CD4-positive, alpha-beta T cell (primary cell): Measurements from ENCODE around the gene TM2D1. TPM values are rescaled to one million over a fixed set of nuclear protein-coding genes. Genes with fewer than 3 reads are reported as not detected.
A peak's percentile ranks its signal among the peaks of the same experiment; 100 is the strongest.
"Not testable (repeated sequence)": the region's sequence is repeated elsewhere in the genome, so short reads cannot be mapped to it uniquely, and the experiment has no call there.

Experiments
- ATAC-seq: fragments of 200-7000 bp; cut with Tn5 transposase; one replicate; pipeline ENCODE4 v1.10.0; 2022; ENCODE audit warnings: mild to moderate bottlenecking; ENCODE audit not compliant: poor library complexity
- CTCF ChIA-PET: fragments of 350-600 bp; sonication (Branson Sonifier 250); formaldehyde crosslinking; loops from one replicate; lab custom pipeline; 2021; ENCODE audit warnings: antibody characterized with exemption, inconsistent platforms; lab: Charles Lee
- POLR2A ChIA-PET: fragments of 350-600 bp; sonication (Branson Sonifier 250); formaldehyde crosslinking; loops from one replicate; lab custom pipeline; 2021; ENCODE audit warnings: antibody characterized with exemption, inconsistent platforms; lab: Charles Lee
- DNase-seq, 14 experiments: peaks; one replicate each; pipeline ENCODE4 v3.0.0-alpha.2; 2013 to 2020; ENCODE audit warnings: mixed read lengths in 2 of 14
- H3K27ac ChIP-seq, 2 donors: one replicate each; pipeline versions ENCODE4 v1.5.1 to v1.7.0; 2013; ENCODE audit warnings: low read length in 2 of 2, low read depth in 1 of 2, mild to moderate bottlenecking in 1 of 2
- H3K27me3 ChIP-seq, 2 experiments: 1 replicate in 1 of 2; 2 replicates in 1 of 2; pipeline versions ENCODE4 v1.6.1 to v1.7.0; 2013; ENCODE audit warnings: low read length in 2 of 2, control low read depth in 1 of 2, mild to moderate bottlenecking in 1 of 2, moderate library complexity in 1 of 2; ENCODE audit not compliant: insufficient read depth in 2 of 2, control insufficient read depth in 1 of 2
- H3K36me3 ChIP-seq: one replicate; pipeline ENCODE4 v1.6.1; 2013; ENCODE audit warnings: low read length, control low read depth; ENCODE audit not compliant: insufficient read depth
- H3K4me1 ChIP-seq: one replicate; pipeline ENCODE4 v1.6.1; 2013; ENCODE audit warnings: low read length, control low read depth; ENCODE audit not compliant: insufficient read depth
- H3K4me3 ChIP-seq: one replicate; pipeline ENCODE4 v1.5.1; 2013; ENCODE audit warnings: mild to moderate bottlenecking, low read length, moderate library complexity
- H3K9me3 ChIP-seq, 2 experiments: 1 replicate in 1 of 2; 2 replicates in 1 of 2; pipeline versions ENCODE4 v1.6.1 to v1.7.0; 2013; ENCODE audit warnings: low read length in 2 of 2, mild to moderate bottlenecking in 2 of 2, control low read depth in 1 of 2, moderate library complexity in 1 of 2; ENCODE audit not compliant: control insufficient read depth in 1 of 2, insufficient read depth in 1 of 2
- H3K27ac Mint-ChIP-seq: one replicate; pipeline ENCODE4 v1.8.0; 2020; ENCODE audit warnings: mixed read lengths
- H3K27me3 Mint-ChIP-seq: one replicate; pipeline ENCODE4 v1.8.0; 2021; ENCODE audit warnings: mixed read lengths
- H3K36me3 Mint-ChIP-seq: one replicate; pipeline ENCODE4 v1.8.0; 2021; ENCODE audit warnings: low read depth, mixed read lengths
- H3K4me1 Mint-ChIP-seq: one replicate; pipeline ENCODE4 v1.8.0; 2021; ENCODE audit warnings: low read depth, mixed read lengths
- H3K4me3 Mint-ChIP-seq: one replicate; pipeline ENCODE4 v1.8.0; 2020; ENCODE audit warnings: mild to moderate bottlenecking, mixed read lengths
- H3K9me3 Mint-ChIP-seq: one replicate; pipeline ENCODE4 v1.8.0; 2020; ENCODE audit warnings: mixed read lengths
- intact Hi-C, 2 experiments: fragments of 100-400 bp; cut with DNase I in 1 of 2; cut with micrococcal nuclease in 1 of 2; formaldehyde crosslinking; loops; one replicate each; pipeline versions ENCODE4 v1.15.1 to v1.9.0; 2023 to 2025; cut with DNase I, micrococcal nuclease
- total RNA-seq, 174 experiments: library from RNA in 2 of 174; stranded (reverse) in 2 of 174; gene quantifications; one replicate each; pipeline ENCODE4 v1.2.3 and lab custom pipeline; 2021 to 2026
- TF ChIP-seq, protein P1 (sequence below): fragments of 200-600 bp; IDR thresholded peaks from one replicate; pipeline ENCODE4 v1.8.0; 2022; ENCODE audit warnings: antibody characterized with exemption, mild to moderate bottlenecking

The TM2D1 gene
- total RNA-seq, 2 experiments from 2014 or later, result 12.0 to 13.7 TPM

DNA sequence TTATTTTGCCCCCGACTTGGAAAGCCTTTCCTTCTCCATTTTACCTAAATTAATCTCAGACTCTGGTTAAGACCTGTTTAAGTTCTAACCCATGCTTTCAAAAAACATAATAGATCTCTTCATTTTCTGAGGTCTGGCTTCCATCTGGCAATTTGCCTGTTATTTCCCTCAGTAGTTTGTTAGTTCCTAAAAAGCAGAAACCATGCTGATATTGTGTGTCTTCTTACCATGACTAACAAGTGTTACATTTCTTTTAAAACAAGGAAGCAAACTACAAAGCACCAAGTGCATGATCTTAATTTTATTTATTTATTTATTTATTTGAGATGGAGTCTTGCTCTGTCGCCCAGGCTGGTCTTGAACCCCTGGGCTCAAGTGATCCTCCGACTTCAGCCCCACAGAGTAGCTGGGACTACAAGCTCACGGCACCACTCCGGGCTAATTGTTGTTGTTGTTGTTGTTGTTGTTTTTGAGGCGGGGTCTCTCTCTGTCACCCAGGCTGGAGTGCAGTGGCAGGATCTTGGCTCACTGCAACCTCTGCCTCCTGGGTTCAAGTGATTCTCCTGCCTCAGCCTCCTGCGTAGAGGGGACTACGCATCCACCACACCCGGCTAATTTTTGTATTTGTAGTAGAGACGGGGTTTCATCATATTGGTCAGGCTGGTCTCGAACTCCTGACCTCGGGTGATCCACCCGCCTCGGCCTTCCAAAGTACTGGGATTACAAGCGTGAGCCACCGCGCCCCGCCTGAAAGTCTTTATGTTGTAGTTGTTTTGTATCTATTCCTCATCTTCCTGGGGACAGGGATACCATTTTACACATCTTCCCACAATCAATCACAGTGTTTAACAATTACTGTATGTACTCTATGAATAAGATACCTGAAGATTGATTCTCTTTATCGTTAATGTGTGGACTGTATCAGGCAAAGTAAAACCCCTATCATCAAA, 16.1 kb upstream of the TM2D1 start:
- Mint-ChIP-seq H3K36me3 (peaks cover 7% of the 10 kb centered on the region), H3K4me3 (peak overlapping the region; percentile 97), H3K9me3 (no peaks in the 10 kb centered on the region), H3K4me1 (peaks cover 30% of the 10 kb centered on the region), H3K27ac (peak overlapping the region; percentile 94), H3K27me3 (no peaks in the 10 kb centered on the region)
- POLR2A ChIA-PET, result interaction anchor here (1.1 kb wide), 1 partner anchor 13 kb away, joined by 3 read pairs; no protein-coding TSS in a partner anchor
- no peak for ATAC-seq
- TF ChIP-seq, protein P1, sequence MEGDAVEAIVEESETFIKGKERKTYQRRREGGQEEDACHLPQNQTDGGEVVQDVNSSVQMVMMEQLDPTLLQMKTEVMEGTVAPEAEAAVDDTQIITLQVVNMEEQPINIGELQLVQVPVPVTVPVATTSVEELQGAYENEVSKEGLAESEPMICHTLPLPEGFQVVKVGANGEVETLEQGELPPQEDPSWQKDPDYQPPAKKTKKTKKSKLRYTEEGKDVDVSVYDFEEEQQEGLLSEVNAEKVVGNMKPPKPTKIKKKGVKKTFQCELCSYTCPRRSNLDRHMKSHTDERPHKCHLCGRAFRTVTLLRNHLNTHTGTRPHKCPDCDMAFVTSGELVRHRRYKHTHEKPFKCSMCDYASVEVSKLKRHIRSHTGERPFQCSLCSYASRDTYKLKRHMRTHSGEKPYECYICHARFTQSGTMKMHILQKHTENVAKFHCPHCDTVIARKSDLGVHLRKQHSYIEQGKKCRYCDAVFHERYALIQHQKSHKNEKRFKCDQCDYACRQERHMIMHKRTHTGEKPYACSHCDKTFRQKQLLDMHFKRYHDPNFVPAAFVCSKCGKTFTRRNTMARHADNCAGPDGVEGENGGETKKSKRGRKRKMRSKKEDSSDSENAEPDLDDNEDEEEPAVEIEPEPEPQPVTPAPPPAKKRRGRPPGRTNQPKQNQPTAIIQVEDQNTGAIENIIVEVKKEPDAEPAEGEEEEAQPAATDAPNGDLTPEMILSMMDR, result no peak
- CTCF ChIA-PET, result no interaction called here
- Histone ChIP-seq H3K36me3 (no peaks in the 10 kb centered on the region), H3K4me3 (peak overlapping the region; percentile 78), H3K9me3 (no peaks in the 10 kb centered on the region), H3K27me3 (no peaks in the 10 kb centered on the region), H3K4me1 (peaks cover 25% of the 10 kb centered on the region), H3K27ac (no peak overlapping the region)
- no peak for DNase-seq
- intact Hi-C loops, result loop anchor here (1.0 to 5.0 kb wide), 4 partner anchors 14 to 696 kb away; partner anchors contain the start of genes TM2D1 (in 1 of the 2) and USP1 (in 1 of the 2)

DNA sequence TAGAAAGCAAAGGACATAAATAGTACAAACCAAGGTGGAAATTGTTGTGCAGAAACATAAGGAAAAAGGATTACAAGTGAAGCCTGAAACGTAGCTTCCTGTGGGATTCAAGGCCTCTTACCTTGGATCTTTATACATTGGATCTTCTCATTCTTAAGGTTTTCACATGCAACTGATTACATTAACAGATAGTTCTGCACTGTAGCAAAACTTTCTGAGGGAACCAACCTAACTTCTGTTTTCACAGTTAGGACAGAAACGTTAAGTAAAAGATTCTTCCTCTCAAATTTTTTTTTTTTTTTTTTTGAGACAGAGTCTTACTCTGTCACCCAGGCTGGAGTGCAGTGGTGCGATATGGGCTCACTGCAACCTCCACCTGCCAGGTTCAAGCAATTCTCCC, 7.8 kb upstream of the TM2D1 start:
- no peak overlapping the region for H3K4me3 Mint-ChIP-seq
- H3K4me1 Mint-ChIP-seq, result peaks cover 5% of the 10 kb centered on the region
- no peak for DNase-seq
- ChIA-PET POLR2A (no interaction called here), CTCF (no interaction called here)
- no peaks in the 10 kb centered on the region for H3K27me3 Mint-ChIP-seq
- H3K27ac Mint-ChIP-seq, result no peak overlapping the region
- TF ChIP-seq, protein P1, result no peak
- intact Hi-C loops, result loop anchor here in 1 of 2 experiments (10.0 kb wide), 1 partner anchor 678 kb away; no protein-coding TSS in a partner anchor
- no peak overlapping the region for H3K4me3 ChIP-seq
- H3K27me3 ChIP-seq, result no peaks in the 10 kb centered on the region
- H3K9me3 ChIP-seq, result no peaks in the 10 kb centered on the region
- H3K9me3 Mint-ChIP-seq, result no peaks in the 10 kb centered on the region
- peaks cover 7% of the 10 kb centered on the region for H3K4me1 ChIP-seq
- no peaks in the 10 kb centered on the region for H3K36me3 ChIP-seq
- no peak for ATAC-seq
- H3K36me3 Mint-ChIP-seq, result no peaks in the 10 kb centered on the region
- no peak overlapping the region for H3K27ac ChIP-seq

DNA sequence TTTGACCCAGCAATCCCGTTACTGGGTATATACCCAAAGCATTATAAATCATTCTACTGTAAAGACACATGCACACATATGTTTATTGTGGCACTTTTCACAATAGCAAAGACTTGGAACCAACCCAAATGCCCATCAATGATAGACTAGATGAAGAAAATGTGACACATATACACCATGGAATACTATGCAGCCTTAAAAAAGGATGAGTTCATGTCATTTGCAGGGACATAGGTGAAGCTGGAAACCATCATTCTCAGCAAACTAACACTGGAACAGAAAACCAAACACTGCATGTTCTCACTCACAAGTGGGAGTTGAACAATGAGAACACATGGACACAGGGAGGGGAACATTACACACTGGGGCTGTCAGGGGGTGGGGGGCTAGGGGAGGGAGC, 5.7 kb upstream of the TM2D1 start:
- H3K4me3 ChIP-seq, H3K4me1 ChIP-seq, H3K9me3 Mint-ChIP-seq, H3K4me3 Mint-ChIP-seq, H3K9me3 ChIP-seq, H3K27ac Mint-ChIP-seq, H3K36me3 ChIP-seq, H3K4me1 Mint-ChIP-seq, H3K27me3 ChIP-seq, CTCF ChIA-PET, H3K27ac ChIP-seq, H3K27me3 Mint-ChIP-seq, POLR2A ChIA-PET, ATAC-seq, H3K36me3 Mint-ChIP-seq, DNase-seq: not testable (repeated sequence)
- intact Hi-C loops, result loop anchor here in 1 of 2 experiments (10.0 kb wide), 1 partner anchor 676 kb away; no protein-coding TSS in a partner anchor
